NT2/D1 (cell line): ENCODE data around the gene CLMN.

ENCODE experiments used
- SUZ12 ChIP-seq: IDR thresholded peaks from 2 replicates; pipeline ENCODE4 v1.6.1; 2011; ENCODE audit not compliant: insufficient read length, insufficient read depth; ENCODE audit errors: extremely low read depth
- YY1 ChIP-seq: IDR thresholded peaks from 2 replicates; pipeline ENCODE4 v1.6.1; 2011; ENCODE audit not compliant: insufficient read length, insufficient read depth
- ZNF274 ChIP-seq: IDR thresholded peaks from 2 replicates; pipeline ENCODE4 v1.6.1; 2011; ENCODE audit warnings: mild to moderate bottlenecking, low read depth, low read length

DNA sequence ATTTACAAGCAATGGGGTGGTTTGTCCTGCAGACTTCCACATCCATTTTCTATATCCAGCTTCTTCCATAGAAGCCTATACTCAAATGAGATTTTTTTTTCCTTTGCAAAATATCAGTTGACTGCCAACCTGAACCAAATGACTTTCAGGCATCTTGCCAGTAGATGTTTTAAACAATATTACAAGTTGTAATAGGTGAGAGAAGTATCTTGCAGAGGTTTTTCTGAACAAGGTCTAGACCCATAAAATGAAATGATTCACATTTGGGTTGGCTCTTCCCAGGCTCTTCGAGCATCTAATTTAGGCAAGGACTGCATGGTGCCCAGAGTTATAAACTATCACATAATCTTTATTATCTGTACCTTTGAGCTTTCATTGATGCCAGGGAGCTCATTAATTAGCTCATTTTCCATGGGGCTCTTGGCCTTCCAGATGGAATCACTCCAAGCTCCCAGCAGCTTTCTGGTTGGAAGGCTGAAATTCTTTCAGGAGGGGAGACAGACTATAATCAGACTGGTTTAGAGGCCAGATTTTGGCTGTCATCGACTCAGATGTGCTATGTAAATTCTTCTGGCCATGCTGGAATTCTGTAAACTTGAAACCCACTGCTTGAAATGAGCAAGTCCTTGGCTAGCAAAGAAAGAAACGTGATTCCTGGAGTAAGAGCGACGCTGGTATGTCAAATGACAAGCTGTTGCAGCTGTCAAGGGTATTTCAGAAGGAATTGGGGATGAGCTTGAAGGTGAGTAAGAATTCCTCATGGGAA is 130.2 kb downstream of the CLMN start:
- TF ChIP-seq YY1 (no peak), ZNF274 (no peak), SUZ12 (no peak)
